ENCODE data around the gene CFAP77.

DNA sequence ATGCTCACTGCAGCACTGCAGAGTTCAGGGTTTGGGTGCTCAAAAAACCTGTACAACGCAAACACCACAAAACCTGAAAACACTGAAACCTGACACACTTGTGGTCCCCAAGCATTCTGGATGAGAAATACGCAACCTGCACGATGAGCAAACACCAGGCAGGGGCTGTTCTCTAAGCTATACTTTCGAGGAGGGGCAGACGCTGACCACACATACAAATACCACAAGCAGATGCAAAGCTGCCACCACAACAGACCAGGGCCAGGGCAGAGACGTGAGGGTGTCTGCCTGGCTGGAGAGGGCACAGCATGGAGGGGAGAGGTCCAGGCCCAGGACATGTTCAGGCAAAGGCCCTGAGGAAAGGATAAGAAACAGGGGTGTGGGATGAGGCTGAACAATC, 195.4 kb downstream of the CFAP77 start:
- TF ChIP-seq, protein P1, sequence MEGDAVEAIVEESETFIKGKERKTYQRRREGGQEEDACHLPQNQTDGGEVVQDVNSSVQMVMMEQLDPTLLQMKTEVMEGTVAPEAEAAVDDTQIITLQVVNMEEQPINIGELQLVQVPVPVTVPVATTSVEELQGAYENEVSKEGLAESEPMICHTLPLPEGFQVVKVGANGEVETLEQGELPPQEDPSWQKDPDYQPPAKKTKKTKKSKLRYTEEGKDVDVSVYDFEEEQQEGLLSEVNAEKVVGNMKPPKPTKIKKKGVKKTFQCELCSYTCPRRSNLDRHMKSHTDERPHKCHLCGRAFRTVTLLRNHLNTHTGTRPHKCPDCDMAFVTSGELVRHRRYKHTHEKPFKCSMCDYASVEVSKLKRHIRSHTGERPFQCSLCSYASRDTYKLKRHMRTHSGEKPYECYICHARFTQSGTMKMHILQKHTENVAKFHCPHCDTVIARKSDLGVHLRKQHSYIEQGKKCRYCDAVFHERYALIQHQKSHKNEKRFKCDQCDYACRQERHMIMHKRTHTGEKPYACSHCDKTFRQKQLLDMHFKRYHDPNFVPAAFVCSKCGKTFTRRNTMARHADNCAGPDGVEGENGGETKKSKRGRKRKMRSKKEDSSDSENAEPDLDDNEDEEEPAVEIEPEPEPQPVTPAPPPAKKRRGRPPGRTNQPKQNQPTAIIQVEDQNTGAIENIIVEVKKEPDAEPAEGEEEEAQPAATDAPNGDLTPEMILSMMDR (conservative IDR thresholded peaks at IDR 0.05; ENCODE audit: low read depth, low read length) = no peak
- no peak for TF ChIP-seq EZH2phosphoT487 (IDR thresholded peaks at IDR 0.05; ENCODE audit: borderline replicate concordance, low read length)

Data from PC-3 (cell line).